ENCODE measurements around the gene UNC80. TPM values are rescaled to one million over a fixed set of nuclear protein-coding genes. Genes with fewer than 3 reads are reported as not detected.

The UNC80 gene
- total and polyA plus RNA-seq, 2 of the 13 experiments (the other 11 are each of a cell fraction or from before 2014, with no cell fraction given) = not detected

- Histone ChIP-seq H3K27ac (ENCODE audit: extremely low read length, insufficient read depth, low read length) (peak within 1 kb of the TSS; percentile 49), H3K4me1 (ENCODE audit: insufficient read depth, low read length) (peaks cover 51% of the 10 kb centered on the region), H3K27me3 (ENCODE audit: control insufficient read depth in 1 of 2, insufficient read depth in 2 of 2, low read length in 2 of 2) (no peaks in the 10 kb centered on the region; a peak in 1 of 5 replicates), H3K4me2 (ENCODE audit: low read depth, low read length) (peak within 1 kb of the TSS; percentile 96), H3K9me3 (ENCODE audit: low read length) (no peaks in the 10 kb centered on the region), H3K4me3 (replicated peaks in 1 of 3; ENCODE audit: insufficient read depth in 1 of 3, low read depth in 2 of 3, low read length in 3 of 3) (peak within 1 kb of the TSS; percentile 90 to 97 (median 94)), H3K36me3 (replicated peaks in 1 of 2; ENCODE audit: control insufficient read depth in 1 of 2, insufficient read depth in 2 of 2, low read length in 2 of 2) (peaks cover 0 to under 1% of the 10 kb centered on the region in 2 experiments; a peak in 3 of 5 replicates), H4K20me1 (ENCODE audit: insufficient read depth, low read length) (peaks cover 23% of the 10 kb centered on the region), H3K79me2 (ENCODE audit: insufficient read depth, low read length) (peaks cover 50% of the 10 kb centered on the region), H3K9ac (ENCODE audit: insufficient read depth, low read depth, low read length) (peak within 1 kb of the TSS; percentile 83), H2AFZ (ENCODE audit: low read length) (peak within 1 kb of the TSS; percentile 75)
- in situ Hi-C loops (cut with HindIII; ENCODE audit: extremely low pct_ligation_motif_present, low pct_unique_long_range_greater_than_20kb) = no loop called here
- CTCF ChIA-PET (ENCODE audit: low intra/inter-chr PET ratio, low total read pairs) = no interaction called here
- POLR2A ChIA-PET = interaction anchor here (0.8 to 0.9 kb wide), 2 partner anchors 187 to 222 kb away, joined by 3 read pairs; partner anchors contain the start of gene ACADL
- BruUV-seq (replicated peaks) = TSS peak; percentile 60
- 2% methylated on average over 36 of the region's 58 CpGs for WGBS (ENCODE audit: low lambda C conversion rate)
- FAIRE-seq (peak; percentile 83), ATAC-seq (peak; percentile 99), DNase-seq (ENCODE audit: low spot score) (peak; percentile 92)
- intact Hi-C loops (cut with micrococcal nuclease; ENCODE audit: unreplicated experiment) = loop anchor here (1.0 kb wide), 1 partner anchor 168 kb away; no protein-coding TSS in a partner anchor
- TF ChIP-seq, protein P1, sequence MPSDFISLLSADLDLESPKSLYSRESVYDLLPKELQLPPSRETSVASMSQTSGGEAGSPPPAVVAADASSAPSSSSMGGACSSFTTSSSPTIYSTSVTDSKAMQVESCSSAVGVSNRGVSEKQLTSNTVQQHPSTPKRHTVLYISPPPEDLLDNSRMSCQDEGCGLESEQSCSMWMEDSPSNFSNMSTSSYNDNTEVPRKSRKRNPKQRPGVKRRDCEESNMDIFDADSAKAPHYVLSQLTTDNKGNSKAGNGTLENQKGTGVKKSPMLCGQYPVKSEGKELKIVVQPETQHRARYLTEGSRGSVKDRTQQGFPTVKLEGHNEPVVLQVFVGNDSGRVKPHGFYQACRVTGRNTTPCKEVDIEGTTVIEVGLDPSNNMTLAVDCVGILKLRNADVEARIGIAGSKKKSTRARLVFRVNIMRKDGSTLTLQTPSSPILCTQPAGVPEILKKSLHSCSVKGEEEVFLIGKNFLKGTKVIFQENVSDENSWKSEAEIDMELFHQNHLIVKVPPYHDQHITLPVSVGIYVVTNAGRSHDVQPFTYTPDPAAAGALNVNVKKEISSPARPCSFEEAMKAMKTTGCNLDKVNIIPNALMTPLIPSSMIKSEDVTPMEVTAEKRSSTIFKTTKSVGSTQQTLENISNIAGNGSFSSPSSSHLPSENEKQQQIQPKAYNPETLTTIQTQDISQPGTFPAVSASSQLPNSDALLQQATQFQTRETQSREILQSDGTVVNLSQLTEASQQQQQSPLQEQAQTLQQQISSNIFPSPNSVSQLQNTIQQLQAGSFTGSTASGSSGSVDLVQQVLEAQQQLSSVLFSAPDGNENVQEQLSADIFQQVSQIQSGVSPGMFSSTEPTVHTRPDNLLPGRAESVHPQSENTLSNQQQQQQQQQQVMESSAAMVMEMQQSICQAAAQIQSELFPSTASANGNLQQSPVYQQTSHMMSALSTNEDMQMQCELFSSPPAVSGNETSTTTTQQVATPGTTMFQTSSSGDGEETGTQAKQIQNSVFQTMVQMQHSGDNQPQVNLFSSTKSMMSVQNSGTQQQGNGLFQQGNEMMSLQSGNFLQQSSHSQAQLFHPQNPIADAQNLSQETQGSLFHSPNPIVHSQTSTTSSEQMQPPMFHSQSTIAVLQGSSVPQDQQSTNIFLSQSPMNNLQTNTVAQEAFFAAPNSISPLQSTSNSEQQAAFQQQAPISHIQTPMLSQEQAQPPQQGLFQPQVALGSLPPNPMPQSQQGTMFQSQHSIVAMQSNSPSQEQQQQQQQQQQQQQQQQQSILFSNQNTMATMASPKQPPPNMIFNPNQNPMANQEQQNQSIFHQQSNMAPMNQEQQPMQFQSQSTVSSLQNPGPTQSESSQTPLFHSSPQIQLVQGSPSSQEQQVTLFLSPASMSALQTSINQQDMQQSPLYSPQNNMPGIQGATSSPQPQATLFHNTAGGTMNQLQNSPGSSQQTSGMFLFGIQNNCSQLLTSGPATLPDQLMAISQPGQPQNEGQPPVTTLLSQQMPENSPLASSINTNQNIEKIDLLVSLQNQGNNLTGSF (CRISPR knock-in tag; IDR thresholded peaks at IDR 0.05) = peak; percentile 51; the same call in 1 of the 2 replicates
- TF ChIP-seq ZNF44 (CRISPR knock-in tag; IDR thresholded peaks at IDR 0.05) (0 out of 2 replicates have a peak, but pooled peaks have one; percentile 85), CENPX (CRISPR knock-in tag; IDR thresholded peaks at IDR 0.05) (no peak), KLF16 (CRISPR knock-in tag; IDR thresholded peaks at IDR 0.05) (peak in 1 of 2 experiments; percentile 84; a peak in 2 of 4 replicates), ZNF737 (CRISPR knock-in tag; IDR thresholded peaks at IDR 0.05; ENCODE audit: borderline replicate concordance) (no peak), EP300 (IDR thresholded peaks at IDR 0.05; ENCODE audit: low read depth in 2 of 2, low read length in 2 of 2) (no peak), EP300 (CRISPR knock-in tag; IDR thresholded peaks at IDR 0.05; ENCODE audit: borderline replicate concordance) (no peak), ZNF550 (CRISPR knock-in tag; IDR thresholded peaks at IDR 0.05; ENCODE audit: borderline replicate concordance) (0 out of 2 replicates have a peak, but pooled peaks have one; percentile 45), SMARCE1 (IDR thresholded peaks at IDR 0.05; ENCODE audit: borderline replicate concordance) (no peak), ZNF34 (CRISPR knock-in tag; IDR thresholded peaks at IDR 0.05; ENCODE audit: borderline replicate concordance) (no peak)
- TF ChIP-seq, protein P2, sequence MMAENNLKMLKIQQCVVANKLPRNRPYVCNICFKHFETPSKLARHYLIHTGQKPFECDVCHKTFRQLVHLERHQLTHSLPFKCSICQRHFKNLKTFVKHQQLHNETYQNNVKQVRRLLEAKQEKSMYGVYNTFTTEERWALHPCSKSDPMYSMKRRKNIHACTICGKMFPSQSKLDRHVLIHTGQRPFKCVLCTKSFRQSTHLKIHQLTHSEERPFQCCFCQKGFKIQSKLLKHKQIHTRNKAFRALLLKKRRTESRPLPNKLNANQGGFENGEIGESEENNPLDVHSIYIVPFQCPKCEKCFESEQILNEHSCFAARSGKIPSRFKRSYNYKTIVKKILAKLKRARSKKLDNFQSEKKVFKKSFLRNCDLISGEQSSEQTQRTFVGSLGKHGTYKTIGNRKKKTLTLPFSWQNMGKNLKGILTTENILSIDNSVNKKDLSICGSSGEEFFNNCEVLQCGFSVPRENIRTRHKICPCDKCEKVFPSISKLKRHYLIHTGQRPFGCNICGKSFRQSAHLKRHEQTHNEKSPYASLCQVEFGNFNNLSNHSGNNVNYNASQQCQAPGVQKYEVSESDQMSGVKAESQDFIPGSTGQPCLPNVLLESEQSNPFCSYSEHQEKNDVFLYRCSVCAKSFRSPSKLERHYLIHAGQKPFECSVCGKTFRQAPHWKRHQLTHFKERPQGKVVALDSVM (CRISPR knock-in tag; IDR thresholded peaks at IDR 0.05) = peak; percentile 3; the same call in 1 of the 2 replicates
- TF ChIP-seq, protein P3, sequence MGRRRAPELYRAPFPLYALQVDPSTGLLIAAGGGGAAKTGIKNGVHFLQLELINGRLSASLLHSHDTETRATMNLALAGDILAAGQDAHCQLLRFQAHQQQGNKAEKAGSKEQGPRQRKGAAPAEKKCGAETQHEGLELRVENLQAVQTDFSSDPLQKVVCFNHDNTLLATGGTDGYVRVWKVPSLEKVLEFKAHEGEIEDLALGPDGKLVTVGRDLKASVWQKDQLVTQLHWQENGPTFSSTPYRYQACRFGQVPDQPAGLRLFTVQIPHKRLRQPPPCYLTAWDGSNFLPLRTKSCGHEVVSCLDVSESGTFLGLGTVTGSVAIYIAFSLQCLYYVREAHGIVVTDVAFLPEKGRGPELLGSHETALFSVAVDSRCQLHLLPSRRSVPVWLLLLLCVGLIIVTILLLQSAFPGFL (CRISPR knock-in tag; IDR thresholded peaks at IDR 0.05) = 0 out of 2 replicates have a peak, but pooled peaks have one; percentile 74
Measured at GRCh38 chr2:210002158-210003157, 230.8 kb downstream of the UNC80 start, which contains the start of gene RPE. TSS of gene RPE (plus strand) at chr2:210002638. CDS start at chr2:210002662, 24 bp downstream.
